A673 (cell line): ENCODE data around the gene CSTPP1.

Experiments
- EZH2 ChIP-seq: fragments of 200-600 bp; sonication (generic); IDR thresholded peaks from 2 replicates; pipeline ENCODE4 v1.6.1; 2017; ENCODE audit warnings: borderline replicate concordance, low read depth, mild to moderate bottlenecking, mixed read lengths, antibody characterized with exemption, low read length; ENCODE audit not compliant: poor library complexity, severe bottlenecking
- TF ChIP-seq, protein P1 (sequence below): fragments of 300-800, 200-600 bp; sonication (generic); conservative IDR thresholded peaks from 2 replicates; pipeline ENCODE4 v1.5.1; 2017; ENCODE audit warnings: low read depth, mild to moderate bottlenecking, antibody characterized with exemption, low read length, moderate library complexity, mixed read lengths

GRCh38 chr11:47070769-47071168 lies 134.2 kb downstream of the CSTPP1 start:
- TF ChIP-seq, protein P1, sequence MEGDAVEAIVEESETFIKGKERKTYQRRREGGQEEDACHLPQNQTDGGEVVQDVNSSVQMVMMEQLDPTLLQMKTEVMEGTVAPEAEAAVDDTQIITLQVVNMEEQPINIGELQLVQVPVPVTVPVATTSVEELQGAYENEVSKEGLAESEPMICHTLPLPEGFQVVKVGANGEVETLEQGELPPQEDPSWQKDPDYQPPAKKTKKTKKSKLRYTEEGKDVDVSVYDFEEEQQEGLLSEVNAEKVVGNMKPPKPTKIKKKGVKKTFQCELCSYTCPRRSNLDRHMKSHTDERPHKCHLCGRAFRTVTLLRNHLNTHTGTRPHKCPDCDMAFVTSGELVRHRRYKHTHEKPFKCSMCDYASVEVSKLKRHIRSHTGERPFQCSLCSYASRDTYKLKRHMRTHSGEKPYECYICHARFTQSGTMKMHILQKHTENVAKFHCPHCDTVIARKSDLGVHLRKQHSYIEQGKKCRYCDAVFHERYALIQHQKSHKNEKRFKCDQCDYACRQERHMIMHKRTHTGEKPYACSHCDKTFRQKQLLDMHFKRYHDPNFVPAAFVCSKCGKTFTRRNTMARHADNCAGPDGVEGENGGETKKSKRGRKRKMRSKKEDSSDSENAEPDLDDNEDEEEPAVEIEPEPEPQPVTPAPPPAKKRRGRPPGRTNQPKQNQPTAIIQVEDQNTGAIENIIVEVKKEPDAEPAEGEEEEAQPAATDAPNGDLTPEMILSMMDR, result no peak
- TF ChIP-seq EZH2, result no peak
